IMR-90 (cell line): ENCODE measurements around the gene PDXDC1.
"Not testable (repeated sequence)": the region's sequence is repeated elsewhere in the genome, so short reads cannot be mapped to it uniquely, and the experiment has no call there.

Experiments used
- POLR2A ChIP-seq: IDR thresholded peaks from 2 replicates; pipeline ENCODE4 v1.6.1; 2012; ENCODE audit warnings: mild to moderate bottlenecking, low read depth, low read length
- TF ChIP-seq, protein P1 (sequence below): conservative IDR thresholded peaks from 2 replicates; pipeline ENCODE4 v1.5.1; 2012; ENCODE audit warnings: mild to moderate bottlenecking, low read depth, low read length, improper control_type of control experiment

DNA sequence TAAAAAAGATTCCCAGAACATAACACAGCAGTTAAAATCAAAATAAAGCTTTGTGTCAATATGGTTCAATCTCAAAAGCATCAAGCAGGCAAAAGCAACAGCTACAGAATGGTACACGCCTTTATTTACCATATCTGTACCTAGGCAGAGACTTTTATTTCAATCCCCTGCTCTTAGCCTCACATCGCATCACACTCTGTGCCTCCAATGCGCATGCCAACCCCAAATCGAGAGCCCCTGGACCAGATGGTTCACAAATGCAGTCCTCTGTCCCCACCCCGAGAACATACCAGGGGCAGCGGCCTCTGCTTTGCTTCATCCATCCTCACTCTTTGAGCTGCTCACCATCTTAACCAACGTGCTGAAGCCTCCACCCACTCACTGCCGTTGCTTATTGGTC lies 91.9 kb downstream of the PDXDC1 start:
- TF ChIP-seq, protein P1, sequence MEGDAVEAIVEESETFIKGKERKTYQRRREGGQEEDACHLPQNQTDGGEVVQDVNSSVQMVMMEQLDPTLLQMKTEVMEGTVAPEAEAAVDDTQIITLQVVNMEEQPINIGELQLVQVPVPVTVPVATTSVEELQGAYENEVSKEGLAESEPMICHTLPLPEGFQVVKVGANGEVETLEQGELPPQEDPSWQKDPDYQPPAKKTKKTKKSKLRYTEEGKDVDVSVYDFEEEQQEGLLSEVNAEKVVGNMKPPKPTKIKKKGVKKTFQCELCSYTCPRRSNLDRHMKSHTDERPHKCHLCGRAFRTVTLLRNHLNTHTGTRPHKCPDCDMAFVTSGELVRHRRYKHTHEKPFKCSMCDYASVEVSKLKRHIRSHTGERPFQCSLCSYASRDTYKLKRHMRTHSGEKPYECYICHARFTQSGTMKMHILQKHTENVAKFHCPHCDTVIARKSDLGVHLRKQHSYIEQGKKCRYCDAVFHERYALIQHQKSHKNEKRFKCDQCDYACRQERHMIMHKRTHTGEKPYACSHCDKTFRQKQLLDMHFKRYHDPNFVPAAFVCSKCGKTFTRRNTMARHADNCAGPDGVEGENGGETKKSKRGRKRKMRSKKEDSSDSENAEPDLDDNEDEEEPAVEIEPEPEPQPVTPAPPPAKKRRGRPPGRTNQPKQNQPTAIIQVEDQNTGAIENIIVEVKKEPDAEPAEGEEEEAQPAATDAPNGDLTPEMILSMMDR: not testable (repeated sequence)
- TF ChIP-seq POLR2A: not testable (repeated sequence)
